Ascending aorta (tissue), 2 donors: Measurements from ENCODE around the gene VPS35L. TPM values are rescaled to one million over a fixed set of nuclear protein-coding genes. Genes with fewer than 3 reads are reported as not detected.
A peak's percentile ranks its signal among the peaks of the same experiment; 100 is the strongest.

Source experiments
- DNase-seq, 2 donors: peaks; one replicate each; pipeline ENCODE4 v3.0.0-alpha.2; 2019; ENCODE audit warnings: low spot score in 2 of 2
- H3K27ac ChIP-seq, 2 donors: fragments of 200-600 bp; sonication (generic); one replicate each; pipeline ENCODE4 v1.5.1; 2016 to 2017; ENCODE audit warnings: mild to moderate bottlenecking in 1 of 2
- H3K27me3 ChIP-seq: fragments of 200-600 bp; sonication (generic); one replicate; pipeline ENCODE4 v1.5.1; 2017
- H3K36me3 ChIP-seq, 2 donors: fragments of 200-600 bp; sonication (generic); one replicate each; pipeline ENCODE4 v1.5.1; 2016
- H3K4me1 ChIP-seq, 2 donors: fragments of 200-600 bp; sonication (generic); one replicate each; pipeline ENCODE4 v1.5.1; 2016 to 2017; ENCODE audit warnings: mild to moderate bottlenecking in 1 of 2
- H3K4me3 ChIP-seq, 2 donors: fragments of 200-600 bp; sonication (generic); one replicate each; pipeline ENCODE4 v1.5.1; 2016 to 2017; ENCODE audit warnings: mild to moderate bottlenecking in 1 of 2
- H3K9me3 ChIP-seq, 2 donors: fragments of 200-600 bp; sonication (generic); one replicate each; pipeline ENCODE4 v1.5.1; 2016
- intact Hi-C: fragments of 100-400 bp; cut with DNase I; formaldehyde crosslinking; loops from one replicate; pipeline ENCODE4 v1.15.1; 2023
- total RNA-seq: library from RNA; depleted of rRNA; stranded (reverse); fragments of >200 nt; gene quantifications from one replicate; pipeline ENCODE4 v1.1.0, GENCODE V29; 2016
- TF ChIP-seq, protein P1 (sequence below), 3 experiments: fragments of 200-600 bp in 2 of 3; fragments of 450-650 bp in 1 of 3; sonication (generic) in 2 of 3; IDR thresholded peaks; one replicate each; pipeline ENCODE4 v1.5.1; 2016 to 2019; ENCODE audit warnings: antibody characterized with exemption in 3 of 3, mild to moderate bottlenecking in 1 of 3, moderate library complexity in 1 of 3

The VPS35L gene, protein sequence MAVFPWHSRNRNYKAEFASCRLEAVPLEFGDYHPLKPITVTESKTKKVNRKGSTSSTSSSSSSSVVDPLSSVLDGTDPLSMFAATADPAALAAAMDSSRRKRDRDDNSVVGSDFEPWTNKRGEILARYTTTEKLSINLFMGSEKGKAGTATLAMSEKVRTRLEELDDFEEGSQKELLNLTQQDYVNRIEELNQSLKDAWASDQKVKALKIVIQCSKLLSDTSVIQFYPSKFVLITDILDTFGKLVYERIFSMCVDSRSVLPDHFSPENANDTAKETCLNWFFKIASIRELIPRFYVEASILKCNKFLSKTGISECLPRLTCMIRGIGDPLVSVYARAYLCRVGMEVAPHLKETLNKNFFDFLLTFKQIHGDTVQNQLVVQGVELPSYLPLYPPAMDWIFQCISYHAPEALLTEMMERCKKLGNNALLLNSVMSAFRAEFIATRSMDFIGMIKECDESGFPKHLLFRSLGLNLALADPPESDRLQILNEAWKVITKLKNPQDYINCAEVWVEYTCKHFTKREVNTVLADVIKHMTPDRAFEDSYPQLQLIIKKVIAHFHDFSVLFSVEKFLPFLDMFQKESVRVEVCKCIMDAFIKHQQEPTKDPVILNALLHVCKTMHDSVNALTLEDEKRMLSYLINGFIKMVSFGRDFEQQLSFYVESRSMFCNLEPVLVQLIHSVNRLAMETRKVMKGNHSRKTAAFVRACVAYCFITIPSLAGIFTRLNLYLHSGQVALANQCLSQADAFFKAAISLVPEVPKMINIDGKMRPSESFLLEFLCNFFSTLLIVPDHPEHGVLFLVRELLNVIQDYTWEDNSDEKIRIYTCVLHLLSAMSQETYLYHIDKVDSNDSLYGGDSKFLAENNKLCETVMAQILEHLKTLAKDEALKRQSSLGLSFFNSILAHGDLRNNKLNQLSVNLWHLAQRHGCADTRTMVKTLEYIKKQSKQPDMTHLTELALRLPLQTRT
- total RNA-seq, result 44.4 TPM

DNA sequence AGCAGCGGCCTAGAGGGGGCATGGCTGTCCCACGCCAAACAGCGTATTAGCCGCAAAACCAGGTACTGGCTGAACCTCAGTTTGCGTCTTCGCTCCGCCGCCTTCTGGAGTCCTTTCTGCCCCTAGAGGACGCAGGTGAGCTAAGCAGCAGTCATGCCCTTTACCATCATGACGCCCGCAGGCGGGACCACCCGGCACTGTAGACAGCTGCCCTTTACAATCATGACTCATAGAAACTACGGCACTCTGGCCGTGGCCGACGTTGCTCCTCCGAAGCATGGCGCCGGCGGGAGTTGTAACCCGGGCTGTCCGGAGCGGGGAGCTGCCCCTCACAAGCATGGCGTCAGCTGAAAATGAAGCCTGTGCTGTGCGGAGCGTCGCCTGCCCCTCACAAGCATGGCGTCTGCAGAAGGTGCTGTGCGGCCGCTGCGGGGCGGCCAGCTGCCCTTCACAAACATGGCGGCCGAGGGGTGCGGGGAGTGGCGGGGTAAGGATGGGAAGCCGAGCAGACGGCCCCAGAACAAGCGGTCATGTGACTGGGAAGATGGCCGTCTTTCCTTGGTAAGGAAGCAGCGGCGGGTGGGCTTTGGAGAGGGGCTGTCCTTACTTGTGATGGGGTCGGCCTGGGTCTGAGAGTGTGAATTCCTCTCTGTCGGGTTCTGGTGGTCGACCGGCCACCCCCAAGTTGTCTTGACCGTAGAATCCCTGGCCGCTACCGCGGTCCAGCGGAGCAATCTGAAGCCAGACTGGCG lies at the start of gene VPS35L:
VPS35L (plus strand) TSS at position 518 of the 752 bp plus-strand sequence; CDS start at position 545, 27 bp downstream.
- peaks cover 0 to 6% of the 10 kb centered on the region in 2 donors for H3K36me3 ChIP-seq
- intact Hi-C loops, result loop anchor here (1.0 to 10.0 kb wide), 7 partner anchors 33 to 1187 kb away; partner anchors contain the start of genes ARL6IP1, GDE1, IQCK and KNOP1
- peak within 1 kb of the TSS; percentile 91 for H3K27ac ChIP-seq
- H3K9me3 ChIP-seq, result no peaks in the 10 kb centered on the region
- H3K4me1 ChIP-seq, result peaks cover 0 to 8% of the 10 kb centered on the region in 2 donors
- H3K4me3 ChIP-seq, result peak within 1 kb of the TSS; percentile 74 to 75
- peak; percentile 91 to 99 for DNase-seq
- TF ChIP-seq, protein P1, sequence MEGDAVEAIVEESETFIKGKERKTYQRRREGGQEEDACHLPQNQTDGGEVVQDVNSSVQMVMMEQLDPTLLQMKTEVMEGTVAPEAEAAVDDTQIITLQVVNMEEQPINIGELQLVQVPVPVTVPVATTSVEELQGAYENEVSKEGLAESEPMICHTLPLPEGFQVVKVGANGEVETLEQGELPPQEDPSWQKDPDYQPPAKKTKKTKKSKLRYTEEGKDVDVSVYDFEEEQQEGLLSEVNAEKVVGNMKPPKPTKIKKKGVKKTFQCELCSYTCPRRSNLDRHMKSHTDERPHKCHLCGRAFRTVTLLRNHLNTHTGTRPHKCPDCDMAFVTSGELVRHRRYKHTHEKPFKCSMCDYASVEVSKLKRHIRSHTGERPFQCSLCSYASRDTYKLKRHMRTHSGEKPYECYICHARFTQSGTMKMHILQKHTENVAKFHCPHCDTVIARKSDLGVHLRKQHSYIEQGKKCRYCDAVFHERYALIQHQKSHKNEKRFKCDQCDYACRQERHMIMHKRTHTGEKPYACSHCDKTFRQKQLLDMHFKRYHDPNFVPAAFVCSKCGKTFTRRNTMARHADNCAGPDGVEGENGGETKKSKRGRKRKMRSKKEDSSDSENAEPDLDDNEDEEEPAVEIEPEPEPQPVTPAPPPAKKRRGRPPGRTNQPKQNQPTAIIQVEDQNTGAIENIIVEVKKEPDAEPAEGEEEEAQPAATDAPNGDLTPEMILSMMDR (IDR thresholded peaks at IDR 0.05), result peak; percentile 70 to 88 (median 81)
- H3K27me3 ChIP-seq, result no peaks in the 10 kb centered on the region

DNA sequence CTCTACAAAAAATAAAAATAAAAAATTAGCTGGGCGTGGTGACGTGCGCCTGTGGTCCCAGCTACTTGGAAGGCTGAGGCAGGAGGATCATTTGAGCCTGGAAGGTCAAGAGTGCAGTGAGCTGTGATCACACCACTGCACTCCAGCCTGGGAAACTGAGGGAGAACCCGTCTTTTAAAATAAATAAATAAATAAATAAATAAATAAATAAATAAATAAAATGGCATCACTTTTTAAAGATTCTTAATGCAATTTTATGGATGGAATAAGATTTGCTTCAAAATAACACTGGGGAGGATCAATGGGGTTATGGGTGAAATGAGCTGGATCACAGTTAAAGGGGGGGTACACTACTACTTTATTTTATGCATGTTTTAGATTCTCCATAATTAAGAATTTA lies 48.5 kb upstream of the VPS35L start:
- H3K27ac ChIP-seq, result no peak overlapping the region
- DNase-seq, result no peak
- TF ChIP-seq, protein P1 (IDR thresholded peaks at IDR 0.05), result no peak
- no peaks in the 10 kb centered on the region for H3K27me3 ChIP-seq
- H3K9me3 ChIP-seq, result no peaks in the 10 kb centered on the region
- H3K4me1 ChIP-seq, result no peaks in the 10 kb centered on the region
- H3K4me3 ChIP-seq, result no peak overlapping the region
- H3K36me3 ChIP-seq, result peaks cover 27 to 73% of the 10 kb centered on the region in 2 donors
- intact Hi-C loops, result loop anchor here (10.0 kb wide), 1 partner anchor 342 kb away; the partner anchor contains the start of gene SYT17

DNA sequence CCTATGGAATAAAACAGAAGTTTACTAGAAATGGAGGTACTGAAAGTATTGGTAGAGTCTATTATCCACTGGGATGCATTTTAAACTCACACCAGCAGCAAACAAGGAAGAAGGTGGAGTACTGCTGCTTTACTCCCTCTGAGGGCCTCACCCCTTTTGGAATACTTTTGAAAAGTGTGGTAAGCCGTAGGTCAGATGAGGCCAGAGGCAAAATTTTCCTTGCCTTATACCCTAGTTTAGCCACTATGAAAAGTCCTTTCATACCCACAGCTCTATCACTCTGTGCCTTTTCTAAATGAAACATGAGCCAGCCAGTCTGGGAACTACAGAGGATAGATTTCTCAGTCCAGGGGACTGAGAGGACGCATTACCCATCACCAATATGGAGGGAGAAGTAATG lies 47.6 kb upstream of the VPS35L start:
- intact Hi-C loops, result loop anchor here (10.0 kb wide), 1 partner anchor 343 kb away; the partner anchor contains the start of gene SYT17
- Histone ChIP-seq H3K4me1 (no peaks in the 10 kb centered on the region), H3K27ac (no peak overlapping the region), H3K9me3 (no peaks in the 10 kb centered on the region), H3K27me3 (no peaks in the 10 kb centered on the region), H3K4me3 (no peak overlapping the region), H3K36me3 (peaks cover 26 to 68% of the 10 kb centered on the region in 2 donors)
- no peak for DNase-seq
- TF ChIP-seq, protein P1 (IDR thresholded peaks at IDR 0.05), result no peak

DNA sequence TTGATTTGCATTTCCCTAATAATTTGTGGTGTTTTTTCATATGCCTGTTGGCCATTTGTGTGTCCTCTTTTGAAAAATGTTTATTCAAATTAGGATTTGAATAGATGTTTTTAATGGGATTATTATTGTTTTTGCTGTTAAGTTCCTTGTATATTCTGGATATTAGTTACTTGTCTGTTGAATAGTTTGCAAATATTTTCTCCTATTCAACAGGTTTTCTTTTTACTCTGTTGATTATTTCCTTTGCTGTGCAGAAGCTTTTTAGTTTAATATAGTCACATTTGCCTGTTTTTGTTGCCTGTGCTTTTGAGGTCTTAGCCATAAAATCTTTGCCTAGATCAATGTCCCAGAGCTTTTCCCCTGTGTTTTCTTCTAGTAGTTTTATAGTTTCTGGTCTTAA lies 43.2 kb upstream of the VPS35L start:
- TF ChIP-seq, protein P1 (IDR thresholded peaks at IDR 0.05), result no peak

More for the DNA sequence above, 43.2 kb upstream of the VPS35L start:
- no peaks in the 10 kb centered on the region for H3K4me1 ChIP-seq
- H3K36me3 ChIP-seq, result peaks cover 7 to 49% of the 10 kb centered on the region in 2 donors
- H3K27me3 ChIP-seq, result no peaks in the 10 kb centered on the region
- H3K9me3 ChIP-seq, result no peaks in the 10 kb centered on the region
- no peak overlapping the region for H3K27ac ChIP-seq
- intact Hi-C loops, result no loop called here
- H3K4me3 ChIP-seq, result no peak overlapping the region
- DNase-seq, result no peak
